Choroid plexus epithelial cell (primary cell): Measurements from ENCODE around the gene SFMBT2.
"Not testable (repeated sequence)": the region's sequence is repeated elsewhere in the genome, so short reads cannot be mapped to it uniquely, and the experiment has no call there.

Experiments used
- DNase-seq: peaks from one replicate; pipeline ENCODE4 v3.0.0-alpha.2; 2010; ENCODE audit warnings: low read depth
- H3K4me3 ChIP-seq: 2 replicates; pipeline ENCODE4 v1.5.1; 2011; ENCODE audit warnings: low read depth, mild to moderate bottlenecking, control low read depth, low read length, moderate library complexity
- TF ChIP-seq, protein P1 (sequence below): conservative IDR thresholded peaks from 2 replicates; pipeline ENCODE4 v1.5.1; 2011; ENCODE audit warnings: low read depth, mild to moderate bottlenecking, control low read depth, inconsistent platforms, low read length, moderate library complexity

Gene SFMBT2

DNA sequence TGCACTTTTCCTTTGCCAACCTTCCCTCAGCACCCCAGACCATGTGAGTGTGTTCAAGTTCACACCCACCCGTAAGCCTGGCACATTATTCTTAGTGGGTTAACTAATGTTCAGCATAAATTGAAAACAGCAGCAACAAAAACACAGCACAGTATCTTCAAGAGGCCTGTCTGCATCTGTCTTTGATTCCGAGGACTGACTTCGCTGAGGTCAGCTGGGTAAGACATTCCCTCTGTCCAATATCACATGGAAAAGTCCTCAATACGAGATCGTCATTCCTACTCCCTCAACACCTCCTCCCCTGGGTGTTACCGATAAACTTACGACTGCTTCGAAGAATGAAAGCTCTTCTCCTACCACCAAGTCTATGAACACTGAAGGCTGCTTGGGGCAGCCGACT lies 218.8 kb downstream of the SFMBT2 start:
- DNase-seq: no peak
- H3K4me3 ChIP-seq: no peak overlapping the region
- TF ChIP-seq, protein P1, sequence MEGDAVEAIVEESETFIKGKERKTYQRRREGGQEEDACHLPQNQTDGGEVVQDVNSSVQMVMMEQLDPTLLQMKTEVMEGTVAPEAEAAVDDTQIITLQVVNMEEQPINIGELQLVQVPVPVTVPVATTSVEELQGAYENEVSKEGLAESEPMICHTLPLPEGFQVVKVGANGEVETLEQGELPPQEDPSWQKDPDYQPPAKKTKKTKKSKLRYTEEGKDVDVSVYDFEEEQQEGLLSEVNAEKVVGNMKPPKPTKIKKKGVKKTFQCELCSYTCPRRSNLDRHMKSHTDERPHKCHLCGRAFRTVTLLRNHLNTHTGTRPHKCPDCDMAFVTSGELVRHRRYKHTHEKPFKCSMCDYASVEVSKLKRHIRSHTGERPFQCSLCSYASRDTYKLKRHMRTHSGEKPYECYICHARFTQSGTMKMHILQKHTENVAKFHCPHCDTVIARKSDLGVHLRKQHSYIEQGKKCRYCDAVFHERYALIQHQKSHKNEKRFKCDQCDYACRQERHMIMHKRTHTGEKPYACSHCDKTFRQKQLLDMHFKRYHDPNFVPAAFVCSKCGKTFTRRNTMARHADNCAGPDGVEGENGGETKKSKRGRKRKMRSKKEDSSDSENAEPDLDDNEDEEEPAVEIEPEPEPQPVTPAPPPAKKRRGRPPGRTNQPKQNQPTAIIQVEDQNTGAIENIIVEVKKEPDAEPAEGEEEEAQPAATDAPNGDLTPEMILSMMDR: no peak

DNA sequence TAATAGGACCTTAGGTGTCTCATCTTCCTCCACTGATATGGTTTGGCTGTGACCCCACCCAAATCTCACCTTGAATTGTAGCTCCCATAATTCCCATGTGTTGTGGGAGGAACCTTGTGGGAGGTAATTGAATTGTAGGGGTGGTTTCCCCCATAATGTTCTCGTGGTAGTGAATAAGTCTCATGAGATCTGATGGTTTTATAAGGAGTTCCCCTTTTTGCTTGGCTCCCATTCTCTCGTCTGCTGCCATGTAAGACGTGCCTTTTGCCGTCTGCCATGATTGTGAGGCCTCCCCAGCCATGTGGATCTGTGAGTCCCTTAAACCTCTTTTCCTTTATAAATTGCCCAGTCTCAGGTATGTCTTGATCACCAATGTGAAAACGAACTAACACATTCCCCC lies 220.1 kb downstream of the SFMBT2 start:
- H3K4me3 ChIP-seq, DNase-seq: not testable (repeated sequence)

DNA sequence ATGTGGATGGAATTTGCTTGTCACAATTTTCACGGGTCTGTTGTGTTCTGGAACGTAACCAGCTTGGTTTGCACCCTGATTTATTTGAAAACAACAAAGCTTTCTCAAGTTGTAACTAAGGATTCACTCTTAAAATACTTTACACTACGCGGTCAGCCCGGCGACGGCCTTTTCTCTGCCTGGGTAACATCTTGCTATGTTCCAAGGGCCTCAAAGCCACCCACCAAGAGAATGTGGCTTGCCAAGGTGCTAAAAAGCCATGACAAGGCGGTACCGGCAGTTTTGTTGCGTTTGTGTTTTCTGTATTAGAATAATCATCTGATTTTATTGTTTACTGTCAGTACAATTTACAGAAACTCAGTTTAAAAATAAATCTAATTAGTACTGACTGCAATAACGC lies 220.9 kb downstream of the SFMBT2 start:
- no peak for DNase-seq
- TF ChIP-seq, protein P1: no peak
- H3K4me3 ChIP-seq: no peak overlapping the region

DNA sequence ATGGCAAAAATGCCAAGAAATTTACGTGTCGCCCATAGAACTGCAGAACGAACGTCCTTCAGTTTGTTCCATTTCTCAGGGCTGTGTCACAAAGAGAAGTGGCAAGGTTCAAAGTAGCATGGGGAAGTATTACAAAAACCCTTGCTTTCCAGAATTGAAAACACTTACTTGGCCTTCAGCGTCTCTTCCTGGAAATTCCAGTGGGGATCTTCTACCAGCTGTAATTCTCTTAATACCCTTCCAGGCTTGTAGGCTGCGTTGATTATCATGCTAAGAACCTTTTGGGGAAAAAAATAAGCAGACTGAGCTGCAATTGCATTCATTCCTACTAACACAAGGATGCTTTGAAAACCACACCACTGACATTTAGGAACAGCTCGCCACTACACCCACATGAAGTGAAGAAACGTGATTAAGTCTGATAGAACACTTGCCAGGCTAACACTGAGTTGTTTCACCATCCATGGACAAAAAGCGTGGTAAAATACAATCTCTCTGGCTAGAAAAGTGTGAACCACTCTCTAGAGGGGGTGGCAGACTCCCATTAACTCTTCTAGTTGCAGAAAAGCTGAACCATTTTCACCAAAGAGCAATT lies 222.3 kb downstream of the SFMBT2 start:
- TF ChIP-seq, protein P1: no peak
- no peak overlapping the region for H3K4me3 ChIP-seq
- DNase-seq: no peak

DNA sequence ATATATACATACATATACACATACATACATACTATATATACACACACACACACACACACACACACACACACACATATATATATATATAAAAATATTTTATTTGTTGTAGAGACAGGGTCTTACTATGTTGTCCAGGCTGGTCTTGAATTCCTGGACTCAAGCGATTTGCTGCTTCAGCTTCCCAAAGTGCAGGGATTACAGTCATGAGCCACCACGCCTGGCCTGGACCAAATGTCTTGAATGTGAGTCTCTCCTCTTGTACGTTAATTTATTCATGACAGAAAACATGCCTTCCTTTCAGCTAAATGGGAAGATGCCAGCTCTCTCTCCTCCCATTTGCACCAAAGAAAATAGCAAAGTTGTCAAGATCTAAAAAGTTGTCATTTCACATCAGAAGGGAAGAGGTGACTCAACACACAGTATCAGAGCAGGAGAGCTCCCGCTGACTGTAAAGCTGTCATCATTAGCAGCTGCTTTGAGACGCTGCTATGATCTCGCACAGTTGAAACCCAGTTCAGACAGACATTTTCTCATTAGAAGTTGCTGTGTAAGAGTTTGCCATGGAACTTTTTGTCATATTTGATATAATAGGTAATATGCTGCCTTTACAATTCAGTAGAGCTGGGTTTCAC lies 224.3 kb downstream of the SFMBT2 start:
- TF ChIP-seq, protein P1: no peak
- no peak for DNase-seq
- H3K4me3 ChIP-seq: no peak overlapping the region

DNA sequence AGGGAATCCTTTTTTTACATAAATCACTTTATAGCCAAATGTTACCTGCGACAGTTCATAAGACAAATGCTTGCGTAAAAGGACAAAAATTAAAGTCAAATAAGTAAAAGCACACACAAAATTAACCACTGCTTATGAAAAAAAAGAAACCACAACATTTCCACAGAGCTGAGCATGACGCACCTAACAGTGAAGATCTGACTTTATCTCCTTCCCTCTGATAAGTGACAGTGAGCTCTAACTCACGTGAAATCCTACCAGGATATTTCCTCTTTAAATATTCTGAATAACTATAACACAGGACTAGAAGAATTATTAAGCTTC lies 225.5 kb downstream of the SFMBT2 start:
- H3K4me3 ChIP-seq: no peak overlapping the region
- DNase-seq: no peak
- TF ChIP-seq, protein P1: no peak

DNA sequence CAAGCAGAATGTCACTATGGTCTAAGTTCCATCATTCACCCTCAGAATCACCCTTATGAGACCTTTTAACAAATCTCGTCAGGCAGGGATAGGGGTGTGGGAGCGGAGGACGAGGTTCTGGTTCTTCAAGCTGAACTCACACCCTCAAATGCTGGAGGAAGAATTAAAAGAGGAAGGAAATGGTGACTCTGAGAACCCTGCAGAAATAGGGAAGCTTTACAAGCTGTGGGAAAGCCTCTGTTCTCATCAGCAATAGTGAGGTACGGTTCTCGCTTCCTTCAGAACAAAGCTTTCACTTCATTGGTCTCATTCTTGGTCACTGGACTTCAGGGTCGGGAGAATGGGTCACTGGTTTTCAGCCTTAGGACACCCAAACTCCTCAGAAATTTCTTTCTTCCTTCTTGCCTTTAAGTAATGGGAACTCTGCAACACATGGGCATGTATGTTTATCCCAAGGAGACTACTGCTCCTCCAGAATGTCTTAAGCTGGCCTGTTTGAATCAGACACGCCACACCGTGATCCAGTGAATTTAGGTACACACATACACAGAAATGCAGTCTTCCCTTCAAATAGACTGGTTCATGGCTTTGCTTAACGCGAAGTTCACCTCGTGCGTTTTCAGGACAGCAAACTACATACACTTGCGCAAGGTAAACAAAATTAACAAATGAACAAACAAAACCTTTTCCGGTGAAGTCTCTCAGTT lies 226.0 kb downstream of the SFMBT2 start:
- TF ChIP-seq, protein P1: no peak
- no peak overlapping the region for H3K4me3 ChIP-seq
- DNase-seq: no peak

DNA sequence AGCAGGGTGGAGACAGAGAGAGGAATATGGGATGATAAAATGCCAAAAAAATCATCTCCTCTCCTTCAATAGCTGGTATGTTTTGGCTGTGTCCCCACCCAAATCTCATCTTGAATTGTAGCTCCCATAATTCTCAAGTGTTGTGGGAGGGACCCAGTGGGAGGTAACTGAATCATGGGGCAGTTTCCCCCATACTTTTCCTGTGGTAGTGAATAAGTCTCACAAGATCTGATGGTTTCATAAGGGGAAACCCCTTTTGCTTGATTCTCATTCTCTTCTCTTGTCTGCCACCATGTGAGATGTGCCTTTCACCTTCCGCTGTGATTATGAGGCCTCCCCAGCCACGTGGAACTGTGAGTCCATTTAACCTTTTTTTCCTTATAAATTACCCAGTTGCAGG lies 226.7 kb downstream of the SFMBT2 start:
- DNase-seq, H3K4me3 ChIP-seq: not testable (repeated sequence)

DNA sequence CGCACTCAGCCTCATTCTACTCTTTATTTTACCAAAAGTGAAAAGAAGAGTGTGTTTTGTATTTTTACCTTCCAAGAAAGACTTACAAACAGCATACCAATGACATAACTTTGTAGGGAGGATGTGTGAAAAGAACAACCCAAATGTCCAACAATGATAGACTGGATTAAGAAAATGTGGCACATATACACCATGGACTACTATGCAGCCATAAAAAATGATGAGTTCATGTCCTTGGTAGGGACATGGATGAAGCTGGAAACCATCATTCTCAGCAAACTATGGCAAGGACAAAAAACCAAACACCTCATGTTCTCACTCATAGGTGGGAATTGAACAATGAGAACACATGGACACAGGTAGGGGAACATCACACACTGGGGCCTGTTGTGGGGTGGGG lies 228.5 kb downstream of the SFMBT2 start:
- not testable (repeated sequence) for DNase-seq, H3K4me3 ChIP-seq
